K562 (cell line): ENCODE results near the gene TSKS.

Experiments
- CTCF ChIP-seq, 3 experiments: IDR thresholded peaks in 2 of 3; conservative IDR thresholded peaks in 1 of 3; 2 replicates each; pipeline ENCODE4 v1.5.1; 2011 to 2012; ENCODE audit warnings: low read length in 3 of 3, mild to moderate bottlenecking in 3 of 3, control low read depth in 2 of 3, improper control_type of control experiment in 1 of 3, inconsistent platforms in 1 of 3, low read depth in 1 of 3, mixed read lengths in 1 of 3, moderate library complexity in 1 of 3; ENCODE audit not compliant: insufficient read depth in 2 of 3
- EWSR1 ChIP-seq: fragments of 450-650 bp; IDR thresholded peaks from 2 replicates; pipeline ENCODE4 v1.6.1; 2018; ENCODE audit warnings: borderline replicate concordance, mild to moderate bottlenecking, low read depth, moderate library complexity; ENCODE audit not compliant: partially characterized antibody
- GABPB1 ChIP-seq: sonication (generic); formaldehyde crosslinking; IDR thresholded peaks from 2 replicates; pipeline ENCODE4 v1.8.0; 2022; ENCODE audit warnings: mild to moderate bottlenecking, missing genetic modification reagents
- SIRT6 ChIP-seq: IDR thresholded peaks from one replicate; pipeline ENCODE4 v1.6.1; 2012; ENCODE audit warnings: low read depth, mild to moderate bottlenecking, control low read depth, inconsistent platforms, low read length, moderate library complexity
- ZNF282 ChIP-seq: sonication (generic); formaldehyde crosslinking; IDR thresholded peaks from 2 replicates; pipeline ENCODE4 v1.8.1; 2023; ENCODE audit warnings: missing genetic modification reagents
- ZNF586 ChIP-seq: fragments of 450-650 bp; formaldehyde crosslinking; conservative IDR thresholded peaks from 2 replicates; pipeline ENCODE4 v1.4.0; 2020; ENCODE audit warnings: mild to moderate bottlenecking, moderate library complexity
- ZNF655 ChIP-seq: fragments of 250-450 bp; sonication (Bioruptor Pico); IDR thresholded peaks from 2 replicates; pipeline ENCODE4 v1.5.0; 2021
- ZNF785 ChIP-seq: fragments of 250-450 bp; sonication (Bioruptor Pico); IDR thresholded peaks from 2 replicates; pipeline ENCODE4 v1.4.0; 2020; ENCODE audit warnings: mild to moderate bottlenecking

GRCh38 chr19:49775742-49776370, 12.8 kb upstream of the TSKS start:
- 0 out of 2 replicates have a peak, but pooled peaks have one; percentile 40 for TF ChIP-seq GABPB1
- TF ChIP-seq ZNF655 (CRISPR knock-in tag): no peak
- TF ChIP-seq ZNF785 (CRISPR knock-in tag): no peak
- TF ChIP-seq EWSR1: no peak
- TF ChIP-seq CTCF (IDR thresholded peaks at IDR 0.05 in 2 of 3, conservative IDR thresholded peaks at IDR 0.05 in 1 of 3; ENCODE audit: insufficient read depth in 2 of 3, low read depth in 1 of 3, low read length in 3 of 3): no peak
- no peak for TF ChIP-seq ZNF282 (CRISPR knock-in tag)
- TF ChIP-seq ZNF586 (CRISPR knock-in tag): no peak
- no peak for TF ChIP-seq SIRT6
